ENCODE results near the gene HELZ2. TPM values are rescaled to one million over a fixed set of nuclear protein-coding genes. Genes with fewer than 3 reads are reported as not detected.

The HELZ2 gene
- total RNA-seq, 1 experiment from 2014 or later: 27.5 TPM

- TF ChIP-seq, protein P1, sequence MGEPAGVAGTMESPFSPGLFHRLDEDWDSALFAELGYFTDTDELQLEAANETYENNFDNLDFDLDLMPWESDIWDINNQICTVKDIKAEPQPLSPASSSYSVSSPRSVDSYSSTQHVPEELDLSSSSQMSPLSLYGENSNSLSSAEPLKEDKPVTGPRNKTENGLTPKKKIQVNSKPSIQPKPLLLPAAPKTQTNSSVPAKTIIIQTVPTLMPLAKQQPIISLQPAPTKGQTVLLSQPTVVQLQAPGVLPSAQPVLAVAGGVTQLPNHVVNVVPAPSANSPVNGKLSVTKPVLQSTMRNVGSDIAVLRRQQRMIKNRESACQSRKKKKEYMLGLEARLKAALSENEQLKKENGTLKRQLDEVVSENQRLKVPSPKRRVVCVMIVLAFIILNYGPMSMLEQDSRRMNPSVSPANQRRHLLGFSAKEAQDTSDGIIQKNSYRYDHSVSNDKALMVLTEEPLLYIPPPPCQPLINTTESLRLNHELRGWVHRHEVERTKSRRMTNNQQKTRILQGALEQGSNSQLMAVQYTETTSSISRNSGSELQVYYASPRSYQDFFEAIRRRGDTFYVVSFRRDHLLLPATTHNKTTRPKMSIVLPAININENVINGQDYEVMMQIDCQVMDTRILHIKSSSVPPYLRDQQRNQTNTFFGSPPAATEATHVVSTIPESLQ (CRISPR knock-in tag; IDR thresholded peaks at IDR 0.05): no peak
- TF ChIP-seq GTF2I (CRISPR knock-in tag; conservative IDR thresholded peaks at IDR 0.05): no peak
- TF ChIP-seq MLX (CRISPR knock-in tag; IDR thresholded peaks at IDR 0.05): no peak
- no peak for TF ChIP-seq ARID4B (CRISPR knock-in tag; IDR thresholded peaks at IDR 0.05; ENCODE audit: borderline replicate concordance)
- TF ChIP-seq ZNF219 (CRISPR knock-in tag; IDR thresholded peaks at IDR 0.05; ENCODE audit: borderline replicate concordance): no peak
- no peak for TF ChIP-seq NR1H2 (CRISPR knock-in tag; IDR thresholded peaks at IDR 0.05)
- no peak for TF ChIP-seq ZBTB21 (CRISPR knock-in tag; IDR thresholded peaks at IDR 0.05; ENCODE audit: borderline replicate concordance)
These were observed 350 bp downstream of the HELZ2 start (continued) for GRCh38 chr20:63573647-63574131.

DNA sequence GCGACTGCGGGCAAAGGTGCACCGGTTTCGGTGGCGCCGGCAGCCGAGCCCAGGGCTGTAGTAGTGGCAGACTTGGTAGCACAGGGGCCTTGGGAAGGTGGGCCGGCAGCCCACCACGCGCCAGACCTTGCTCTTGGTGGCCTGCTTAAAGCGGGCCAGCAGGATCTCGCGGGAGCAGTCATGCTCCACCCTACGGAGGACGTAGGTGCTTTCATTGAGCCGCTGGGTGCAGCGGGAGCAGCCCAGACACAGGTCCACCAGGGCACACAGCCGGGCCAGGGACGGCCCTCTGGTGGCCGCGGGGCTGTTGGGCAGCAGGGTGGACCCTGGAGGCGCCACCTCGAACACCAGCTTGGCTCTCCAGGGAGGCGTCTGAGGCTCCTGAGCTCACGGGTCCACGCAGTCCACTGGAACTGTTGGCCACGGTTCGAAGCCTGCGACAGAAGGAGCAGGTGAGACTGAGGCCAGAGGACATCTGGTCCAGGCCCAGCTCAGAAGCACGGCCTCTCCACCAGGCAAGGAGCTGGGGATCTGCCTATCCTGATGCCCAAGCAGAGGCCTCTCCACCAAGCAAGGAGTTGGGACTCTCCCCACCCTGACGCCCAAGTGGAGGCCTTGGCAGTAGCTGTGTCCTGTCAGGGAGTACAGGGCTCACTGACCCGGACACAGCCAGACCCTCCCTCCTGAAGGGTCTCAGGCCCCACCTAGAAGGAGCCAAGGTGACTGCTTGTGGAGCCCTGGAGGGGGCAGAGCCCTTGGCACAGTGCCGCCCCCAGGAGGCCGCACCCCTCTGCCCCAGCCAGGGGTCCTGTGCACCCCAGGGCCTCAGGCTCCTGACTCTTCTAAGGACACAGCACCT is 1.0 kb downstream of the HELZ2 start:
- no peak overlapping the region for H3K27ac Mint-ChIP-seq
- H3K36me3 Mint-ChIP-seq: no peaks in the 10 kb centered on the region
- peak overlapping the region; percentile 78 for H3K4me3 Mint-ChIP-seq
- no peaks in the 10 kb centered on the region for H3K4me1 Mint-ChIP-seq
- ATAC-seq (no peak; the same call in 1 of the 2 replicates), DNase-seq (ENCODE audit: low spot score) (peak; percentile 38)
- no peak for TF ChIP-seq ARID4B (CRISPR knock-in tag; IDR thresholded peaks at IDR 0.05; ENCODE audit: borderline replicate concordance)
- TF ChIP-seq ZNF423 (CRISPR knock-in tag; IDR thresholded peaks at IDR 0.05): peak; percentile 79; the same call in 1 of the 2 replicates
- TF ChIP-seq ZNF416 (CRISPR knock-in tag; IDR thresholded peaks at IDR 0.05): no peak
- TF ChIP-seq TEAD4 (CRISPR knock-in tag; IDR thresholded peaks at IDR 0.05): no peak
- ChIA-PET CTCF (interaction anchor here (0.6 to 4.2 kb wide), 9 partner anchors 9 to 168 kb away, joined by 3 to 52 read pairs (median 4); partner anchors contain the start of gene PTK6), POLR2A (interaction anchor here (1.4 kb wide), 1 partner anchor 16 kb away, joined by 3 read pairs; no protein-coding TSS in a partner anchor)
- H3K27me3 Mint-ChIP-seq (ENCODE audit: low read depth): no peaks in the 10 kb centered on the region
- no peaks in the 10 kb centered on the region for H3K9me3 Mint-ChIP-seq
